ENCODE measurements around the gene IFITM2.
"Not testable (repeated sequence)": the region's sequence is repeated elsewhere in the genome, so short reads cannot be mapped to it uniquely, and the experiment has no call there.

IFITM2 gene

DNA sequence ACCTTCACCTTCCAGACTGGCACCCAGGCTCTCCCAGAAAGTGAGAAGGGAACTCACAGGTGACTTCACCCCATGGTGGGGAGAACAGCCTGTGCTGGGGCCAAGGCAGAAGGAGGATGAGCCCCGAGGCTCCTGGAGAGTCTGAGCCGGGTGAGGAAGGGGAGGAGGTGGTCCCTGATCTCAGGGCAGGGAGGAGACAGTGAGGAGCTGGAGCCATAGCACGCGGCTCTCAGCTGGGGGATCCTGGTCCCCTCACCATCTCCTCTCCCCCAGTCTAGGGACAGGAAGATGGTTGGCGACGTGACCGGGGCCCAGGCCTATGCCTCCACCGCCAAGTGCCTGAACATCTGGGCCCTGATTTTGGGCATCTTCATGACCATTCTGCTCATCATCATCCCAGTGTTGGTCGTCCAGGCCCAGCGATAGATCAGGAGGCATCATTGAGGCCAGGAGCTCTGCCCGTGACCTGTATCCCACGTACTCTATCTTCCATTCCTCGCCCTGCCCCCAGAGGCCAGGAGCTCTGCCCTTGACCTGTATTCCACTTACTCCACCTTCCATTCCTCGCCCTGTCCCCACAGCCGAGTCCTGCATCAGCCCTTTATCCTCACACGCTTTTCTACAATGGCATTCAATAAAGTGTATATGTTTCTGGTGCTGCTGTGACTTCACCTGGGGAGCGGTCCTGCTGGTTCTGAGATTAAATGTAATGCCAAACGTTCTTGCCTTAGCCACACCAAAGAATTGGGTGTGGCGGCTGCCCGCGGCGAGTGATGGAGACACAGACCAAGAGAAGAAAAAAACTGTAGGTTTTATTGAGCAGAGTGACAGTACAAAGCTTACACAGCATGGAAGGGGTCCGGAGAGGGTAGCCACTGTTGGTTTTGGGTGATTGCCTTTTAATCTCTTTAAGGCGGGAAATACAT is 1.4 kb downstream of the IFITM2 start:
- not testable (repeated sequence) for DNase-seq (ENCODE audit: low read depth)

DNA sequence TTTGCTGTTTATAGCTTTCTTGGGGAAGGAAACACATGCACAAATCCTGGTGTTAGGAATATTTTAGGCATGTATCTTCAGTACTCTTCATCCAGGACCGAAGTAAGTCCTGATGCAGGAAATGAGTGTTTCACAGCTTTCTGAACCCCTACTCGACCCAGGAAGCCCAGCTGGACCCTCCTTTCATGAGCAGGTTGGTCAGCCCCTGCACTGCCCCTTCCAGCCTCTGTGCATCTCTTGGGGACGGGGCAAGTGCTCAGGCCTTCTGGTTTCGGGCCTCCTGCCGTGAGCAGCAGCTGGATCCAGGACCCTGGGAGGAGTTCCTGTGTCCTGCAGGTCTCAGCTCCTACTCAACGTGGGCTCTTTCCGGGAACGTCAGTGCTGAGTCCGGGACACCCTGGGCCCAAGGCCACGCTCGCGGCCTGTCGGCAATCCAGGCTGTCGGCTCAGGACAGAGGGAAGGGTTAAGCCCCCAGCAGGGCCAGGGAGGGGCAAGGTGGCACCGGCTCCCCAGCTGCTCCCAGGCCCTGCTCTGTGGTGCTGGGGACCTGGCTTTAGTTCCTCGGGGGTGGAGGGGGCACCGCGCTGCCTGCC is 2.5 kb downstream of the IFITM2 start:
- not testable (repeated sequence) for DNase-seq (ENCODE audit: low read depth)

DNA sequence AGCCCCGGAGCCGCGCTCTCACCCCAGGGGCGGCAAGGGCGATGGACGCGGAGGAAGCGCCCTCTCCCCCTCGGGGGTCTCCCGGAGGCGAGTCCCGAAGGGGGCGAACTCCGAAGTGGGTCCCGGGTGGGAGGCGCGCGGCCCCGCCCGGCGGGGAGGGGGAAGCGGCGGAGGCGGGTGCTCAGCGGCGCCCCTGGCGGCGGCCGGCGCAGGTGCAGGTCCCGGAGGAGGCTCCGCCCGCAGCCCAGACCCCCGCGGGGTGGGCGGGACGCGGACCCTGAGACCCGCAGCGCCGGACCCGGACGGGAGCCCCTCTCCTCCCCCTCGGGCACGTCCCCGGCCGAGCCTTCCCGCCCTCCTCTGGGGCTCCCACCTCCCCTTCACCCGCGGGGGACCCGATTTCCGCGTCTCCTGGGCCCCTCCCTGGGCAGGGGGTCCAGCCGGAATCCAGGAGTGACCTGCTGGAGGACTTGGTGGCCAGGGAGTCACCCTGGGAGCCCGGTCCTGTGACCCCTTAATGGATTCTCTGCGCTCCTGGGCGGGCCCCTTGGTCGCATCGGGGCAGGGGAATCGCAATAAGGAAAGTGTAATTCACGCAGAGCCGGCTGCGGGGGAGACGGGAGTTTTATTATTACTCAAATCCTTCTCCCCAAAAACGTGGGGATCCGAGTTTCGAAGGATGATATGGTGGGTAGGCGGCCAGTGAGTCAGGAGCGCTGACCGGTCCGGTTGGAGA is 3.6 kb downstream of the IFITM2 start:
- not testable (repeated sequence) for DNase-seq (ENCODE audit: low read depth)

DNA sequence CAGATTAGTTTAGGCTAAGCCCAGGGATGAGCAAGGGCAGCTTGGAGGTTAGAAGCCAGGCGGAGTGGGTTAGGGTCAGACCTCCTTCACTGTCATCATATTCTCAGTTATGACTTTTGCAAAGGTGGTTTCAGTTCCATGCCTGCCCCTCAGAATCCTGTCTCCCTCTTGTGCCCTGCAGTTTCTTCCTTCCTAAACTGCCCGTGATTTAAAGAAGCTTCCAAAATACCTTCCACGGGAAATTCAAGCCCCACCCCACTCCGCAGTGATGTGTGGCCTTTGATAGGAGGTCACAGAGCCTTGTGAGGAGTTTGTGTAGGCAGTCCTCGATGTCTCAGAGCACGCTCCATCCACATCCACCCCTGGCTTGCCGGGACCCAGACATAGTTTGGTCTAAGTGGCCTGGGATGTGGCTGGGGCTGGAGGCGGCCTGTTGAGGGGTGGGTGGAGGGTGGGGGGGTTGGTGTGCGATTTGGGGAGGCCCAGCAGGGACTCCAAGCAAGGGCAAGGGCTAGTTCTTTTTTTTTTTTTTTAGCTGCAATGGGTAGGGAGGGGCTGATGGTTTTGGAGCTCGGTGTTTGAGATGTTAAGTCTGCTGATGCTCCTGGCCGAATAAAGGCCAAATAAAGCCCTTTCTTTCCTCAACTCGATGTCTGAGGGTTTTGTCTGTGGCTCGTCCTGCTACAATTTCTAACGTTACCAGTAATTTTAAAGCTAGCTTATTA is 4.6 kb downstream of the IFITM2 start:
- DNase-seq (ENCODE audit: low read depth), result no peak

DNA sequence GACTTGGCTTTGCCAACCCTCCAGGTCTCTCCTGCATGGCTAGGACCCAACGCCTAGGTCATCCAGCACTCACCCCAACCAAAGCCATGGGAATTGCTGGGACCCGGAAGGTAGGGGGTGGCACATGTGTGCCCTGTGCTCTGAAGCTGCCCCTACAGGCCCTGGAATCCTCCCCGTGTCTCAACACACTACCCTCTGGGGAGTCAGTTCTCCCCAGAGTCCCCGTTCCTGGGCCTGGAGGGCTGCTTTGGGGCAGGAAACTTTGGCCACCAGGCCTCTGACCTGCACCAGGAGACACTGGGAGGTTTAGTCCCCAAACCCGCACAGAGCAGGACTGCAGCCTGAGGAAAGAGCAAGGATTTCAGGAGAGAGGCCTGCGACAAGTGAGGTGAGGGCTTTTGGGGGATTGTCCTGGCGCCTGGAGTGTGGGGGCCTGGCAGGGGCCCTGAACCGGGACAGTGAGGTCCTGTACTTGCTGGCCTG is 5.7 kb downstream of the IFITM2 start:
- no peak for DNase-seq (ENCODE audit: low read depth)

DNA sequence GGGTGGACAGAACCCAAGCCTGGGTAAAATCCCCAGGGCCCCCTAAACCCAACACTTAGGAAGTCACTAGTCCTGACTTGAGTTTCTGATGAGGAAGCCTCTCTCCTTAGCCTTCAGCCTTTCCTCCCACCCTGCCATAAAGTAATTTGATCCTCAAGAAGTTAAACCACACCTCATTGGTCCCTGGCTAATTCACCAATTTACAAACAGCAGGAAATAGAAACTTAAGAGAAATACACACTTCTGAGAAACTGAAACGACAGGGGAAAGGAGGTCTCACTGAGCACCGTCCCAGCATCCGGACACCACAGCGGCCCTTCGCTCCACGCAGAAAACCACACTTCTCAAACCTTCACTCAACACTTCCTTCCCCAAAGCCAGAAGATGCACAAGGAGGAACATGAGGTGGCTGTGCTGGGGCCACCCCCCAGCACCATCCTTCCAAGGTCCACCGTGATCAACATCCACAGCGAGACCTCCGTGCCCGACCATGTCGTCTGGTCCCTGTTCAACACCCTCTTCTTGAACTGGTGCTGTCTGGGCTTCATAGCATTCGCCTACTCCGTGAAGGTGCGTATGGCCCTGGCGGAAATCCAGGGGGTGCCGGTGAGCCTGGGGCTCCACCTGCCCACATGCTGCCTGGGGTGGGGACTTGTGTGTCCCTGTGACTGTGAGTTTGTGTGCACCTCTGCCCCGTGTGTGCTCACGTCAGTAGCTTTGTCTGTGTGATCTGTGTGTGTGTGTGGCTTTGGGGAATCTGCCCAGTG is 6.4 kb downstream of the IFITM2 start, which contains the start of gene IFITM1:
Gene IFITM1, plus strand, starts transcription at position 254 of the 767 bp plus-strand sequence. Its CDS starts 131 bp downstream, at position 385.
- DNase-seq (ENCODE audit: low read depth), result peak; percentile 83

DNA sequence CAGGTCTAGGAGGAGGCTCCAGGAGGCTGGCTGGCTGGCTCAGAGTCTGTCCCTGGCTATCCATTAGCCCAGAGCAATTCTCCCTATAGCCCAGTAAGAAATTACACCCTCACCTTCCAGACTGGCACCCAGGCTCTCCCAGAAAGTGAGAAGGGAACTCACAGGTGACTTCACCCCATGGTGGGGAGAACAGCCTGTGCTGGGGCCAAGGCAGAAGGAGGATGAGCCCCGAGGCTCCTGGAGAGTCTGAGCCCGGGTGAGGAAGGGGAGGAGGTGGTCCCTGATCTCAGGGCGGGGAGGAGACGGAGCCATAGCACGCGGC is 6.9 kb downstream of the IFITM2 start:
- not testable (repeated sequence) for DNase-seq (ENCODE audit: low read depth)

DNA sequence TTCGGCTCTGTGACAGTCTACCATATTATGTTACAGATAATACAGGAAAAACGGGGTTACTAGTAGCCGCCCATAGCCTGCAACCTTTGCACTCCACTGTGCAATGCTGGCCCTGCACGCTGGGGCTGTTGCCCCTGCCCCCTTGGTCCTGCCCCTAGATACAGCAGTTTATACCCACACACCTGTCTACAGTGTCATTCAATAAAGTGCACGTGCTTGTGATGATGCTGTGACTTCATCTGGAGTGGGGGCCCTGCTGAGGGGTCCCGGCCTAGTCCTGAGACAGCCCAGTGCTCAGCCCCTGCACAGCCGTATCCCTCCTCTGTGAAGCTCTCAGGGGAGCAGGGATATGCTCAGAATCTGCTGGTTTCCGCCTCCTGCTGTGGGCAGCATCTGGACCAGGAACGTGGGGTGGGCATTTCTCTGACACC is 7.5 kb downstream of the IFITM2 start:
- no peak for DNase-seq (ENCODE audit: low read depth)

DNA sequence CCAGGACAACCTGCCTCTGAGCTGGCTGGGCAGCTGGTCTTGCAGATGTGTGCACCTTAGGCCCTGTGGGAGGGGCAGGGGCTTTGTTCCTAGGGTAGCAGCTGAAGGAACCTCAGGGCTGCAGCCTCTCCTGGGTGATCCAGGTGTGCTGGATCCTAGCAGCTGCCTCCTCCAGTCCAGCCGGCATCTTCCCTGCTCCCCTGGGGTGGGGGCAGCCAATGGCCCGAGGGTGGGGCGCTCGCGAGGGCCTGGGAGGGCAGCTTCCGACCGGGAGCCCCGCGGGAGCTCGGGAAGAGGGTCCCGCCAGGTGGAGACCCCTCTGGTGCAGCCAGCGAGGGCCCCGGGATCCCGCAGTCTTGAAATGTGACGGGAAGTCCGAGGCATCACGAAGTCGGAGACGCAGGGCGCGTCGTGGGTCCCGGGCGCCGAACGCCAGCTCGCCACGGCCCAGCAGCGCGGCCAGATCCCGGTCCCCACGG is 7.9 kb downstream of the IFITM2 start:
- DNase-seq (ENCODE audit: low read depth), result no peak

DNA sequence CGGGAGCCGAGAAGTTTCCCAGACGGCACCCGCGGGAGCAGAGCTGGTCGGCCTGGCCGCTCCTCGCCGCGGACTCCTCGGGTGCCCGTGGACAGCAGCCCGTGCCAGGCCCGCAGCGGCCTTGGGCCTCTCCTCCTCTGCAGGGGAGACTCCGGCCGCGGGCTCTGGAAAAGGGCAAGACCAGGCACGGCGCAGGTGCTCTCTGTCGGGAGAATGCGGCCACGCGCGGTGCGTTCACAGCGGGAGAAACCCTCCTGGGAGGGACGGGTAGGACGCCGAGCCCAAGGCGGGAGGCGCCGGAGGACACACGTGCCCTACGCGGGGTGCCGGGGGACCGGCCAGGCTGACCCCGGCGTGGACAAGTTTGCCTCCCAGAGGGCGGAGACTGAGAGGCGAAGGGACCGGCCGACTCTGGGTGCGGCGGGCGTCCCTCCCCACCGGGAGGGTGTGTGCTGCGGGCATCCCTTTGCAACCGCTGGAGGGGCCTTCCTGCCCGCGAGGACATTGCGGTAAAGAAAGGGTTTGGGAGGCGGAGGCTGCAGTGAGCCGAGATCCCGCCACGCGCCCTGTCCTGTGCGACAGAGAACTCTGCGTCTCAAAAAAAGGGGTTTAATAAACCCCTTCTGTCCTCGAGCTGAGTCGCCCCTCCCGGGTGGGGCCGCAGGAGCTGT is 8.6 kb downstream of the IFITM2 start:
- no peak for DNase-seq (ENCODE audit: low read depth)

DNA sequence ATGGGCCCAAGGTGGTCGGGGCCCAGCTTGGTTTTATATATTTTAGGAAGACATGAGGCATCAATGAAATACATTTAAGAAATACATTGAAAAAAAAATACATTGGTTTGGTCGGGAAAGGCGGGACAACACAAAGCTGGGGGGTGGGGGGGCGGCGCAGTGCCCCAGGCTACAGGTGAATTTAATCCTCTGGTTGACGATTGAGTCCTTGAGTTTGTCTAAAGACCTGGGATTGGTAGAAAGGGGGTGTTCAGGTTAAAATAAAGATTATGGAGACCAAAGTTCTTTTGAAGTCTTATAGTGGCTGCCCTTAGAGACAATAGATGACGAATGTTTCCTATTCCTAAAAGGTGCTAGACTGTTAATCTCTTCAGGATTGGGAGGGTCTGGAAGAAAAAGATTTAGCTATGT is 9.3 kb downstream of the IFITM2 start:
- no peak for DNase-seq (ENCODE audit: low read depth)

DNA sequence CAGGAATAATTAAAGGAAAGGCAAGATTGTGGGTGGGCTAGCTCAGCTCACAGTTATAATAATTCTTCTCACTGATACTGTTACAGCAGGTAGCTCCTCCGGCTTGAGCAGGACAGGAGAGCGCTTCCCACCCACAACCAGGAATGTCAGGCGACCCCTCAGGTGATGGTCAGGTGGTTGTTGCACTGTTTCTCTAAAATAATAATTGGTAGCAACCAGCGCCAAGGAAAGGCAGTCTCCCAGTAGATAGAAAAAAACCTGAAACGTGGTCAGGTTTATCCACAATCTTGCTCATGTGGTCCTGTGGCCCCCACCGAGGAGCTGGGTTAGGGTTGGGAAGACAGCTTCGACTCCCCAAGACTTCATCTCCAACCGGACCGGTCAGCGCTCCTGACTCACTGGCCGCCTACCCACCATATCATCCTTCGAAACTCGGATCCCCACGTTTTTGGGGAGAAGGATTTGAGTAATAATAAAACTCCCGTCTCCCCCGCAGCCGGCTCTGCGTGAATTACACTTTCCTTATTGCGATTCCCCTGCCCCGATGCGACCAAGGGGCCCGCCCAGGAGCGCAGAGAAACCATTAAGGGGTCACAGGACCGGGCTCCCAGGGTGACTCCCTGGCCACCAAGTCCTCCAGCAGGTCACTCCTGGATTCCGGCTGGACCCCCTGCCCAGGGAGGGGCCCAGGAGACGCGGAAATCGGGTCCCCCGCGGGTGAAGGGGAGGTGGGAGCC is 10.2 kb downstream of the IFITM2 start:
- DNase-seq (ENCODE audit: low read depth), result not testable (repeated sequence)

DNA sequence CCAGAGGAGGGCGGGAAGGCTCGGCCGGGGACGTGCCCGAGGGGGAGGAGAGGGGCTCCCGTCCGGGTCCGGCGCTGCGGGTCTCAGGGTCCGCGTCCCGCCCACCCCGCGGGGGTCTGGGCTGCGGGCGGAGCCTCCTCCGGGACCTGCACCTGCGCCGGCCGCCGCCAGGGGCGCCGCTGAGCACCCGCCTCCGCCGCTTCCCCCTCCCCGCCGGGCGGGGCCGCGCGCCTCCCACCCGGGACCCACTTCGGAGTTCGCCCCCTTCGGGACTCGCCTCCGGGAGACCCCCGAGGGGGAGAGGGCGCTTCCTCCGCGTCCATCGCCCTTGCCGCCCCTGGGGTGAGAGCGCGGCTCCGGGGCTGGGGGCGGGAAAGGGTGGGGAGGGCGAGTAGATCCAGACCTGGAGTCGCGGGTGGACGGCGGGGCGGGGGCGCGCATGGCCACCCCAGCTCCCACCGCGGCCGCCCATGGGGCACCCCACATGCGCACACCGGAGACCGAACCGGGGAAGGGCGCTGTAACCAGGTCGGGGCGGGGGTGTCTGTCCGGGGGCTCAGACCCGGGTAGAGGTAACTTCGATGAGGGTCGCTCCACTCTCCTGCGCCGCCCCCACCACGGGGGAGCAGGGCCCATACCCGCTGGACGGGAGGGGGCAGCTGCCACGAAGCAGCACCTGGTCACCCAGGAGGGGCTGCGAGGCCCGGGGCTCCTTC is 10.9 kb downstream of the IFITM2 start:
- not testable (repeated sequence) for DNase-seq (ENCODE audit: low read depth)

DNA sequence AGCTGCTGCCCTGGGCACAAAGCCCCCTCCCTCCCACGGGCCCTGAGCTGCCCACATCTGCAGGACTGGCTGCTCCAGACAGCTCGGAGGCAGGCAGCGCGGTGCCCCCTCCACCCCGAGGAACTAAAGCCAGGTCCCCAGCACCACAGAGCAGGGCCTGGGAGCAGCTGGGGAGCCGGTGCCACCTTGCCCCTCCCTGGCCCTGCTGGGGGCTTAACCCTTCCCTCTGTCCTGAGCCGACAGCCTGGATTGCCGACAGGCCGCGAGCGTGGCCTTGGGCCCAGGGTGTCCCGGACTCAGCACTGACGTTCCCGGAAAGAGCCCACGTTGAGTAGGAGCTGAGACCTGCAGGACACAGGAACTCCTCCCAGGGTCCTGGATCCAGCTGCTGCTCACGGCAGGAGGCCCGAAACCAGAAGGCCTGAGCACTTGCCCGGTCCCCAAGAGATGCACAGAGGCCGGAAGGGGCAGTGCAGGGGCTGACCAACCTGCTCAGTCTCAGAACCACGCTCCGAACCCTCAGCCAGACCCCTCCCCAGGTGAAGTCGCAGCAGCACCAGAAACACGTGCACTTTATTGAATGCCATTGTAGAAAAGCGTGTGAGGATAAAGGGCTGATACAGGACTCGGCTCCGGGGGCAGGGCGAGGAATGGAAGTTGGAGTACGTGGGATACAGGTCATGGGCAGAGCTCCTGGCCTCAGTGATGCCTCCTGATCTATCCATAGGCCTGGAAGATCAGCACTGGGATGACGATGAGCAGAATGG is 11.7 kb downstream of the IFITM2 start:
- not testable (repeated sequence) for DNase-seq (ENCODE audit: low read depth)

DNA sequence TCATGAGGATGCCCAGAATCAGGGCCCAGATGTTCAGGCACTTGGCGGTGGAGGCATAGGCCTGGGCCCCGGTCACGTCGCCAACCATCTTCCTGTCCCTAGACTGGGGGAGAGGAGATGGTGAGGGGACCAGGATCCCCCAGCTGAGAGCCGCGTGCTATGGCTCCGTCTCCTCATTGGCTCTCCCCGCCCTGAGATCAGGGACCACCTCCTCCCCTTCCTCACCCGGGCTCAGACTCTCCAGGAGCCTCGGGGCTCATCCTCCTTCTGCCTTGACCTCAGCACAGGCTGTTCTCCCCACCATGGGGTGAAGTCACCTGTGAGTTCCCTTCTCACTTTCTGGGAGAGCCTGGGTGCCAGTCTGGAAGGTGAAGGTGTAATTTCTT is 12.3 kb downstream of the IFITM2 start:
- DNase-seq (ENCODE audit: low read depth), result not testable (repeated sequence)

DNA sequence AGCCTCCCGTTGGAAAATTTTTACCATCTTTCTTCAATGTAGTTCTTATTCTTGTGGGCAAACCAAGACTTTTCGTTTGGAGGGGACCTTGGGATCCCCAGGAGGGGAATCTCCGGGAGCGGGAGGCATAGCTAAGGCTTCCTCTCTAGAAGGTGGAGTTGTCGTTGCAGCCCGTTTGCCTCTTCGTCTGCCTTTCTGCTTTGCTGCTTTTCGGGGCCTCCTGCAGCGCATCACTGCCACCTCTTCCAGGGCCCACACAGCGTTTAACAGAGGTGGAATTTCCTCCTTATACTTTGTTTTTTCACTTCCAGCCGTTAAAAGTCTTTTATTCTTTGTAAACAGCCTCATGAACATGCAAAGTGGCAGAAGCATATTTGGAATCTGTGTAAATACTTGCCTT is 16.5 kb downstream of the IFITM2 start:
- no peak for DNase-seq (ENCODE audit: low read depth)

DNA sequence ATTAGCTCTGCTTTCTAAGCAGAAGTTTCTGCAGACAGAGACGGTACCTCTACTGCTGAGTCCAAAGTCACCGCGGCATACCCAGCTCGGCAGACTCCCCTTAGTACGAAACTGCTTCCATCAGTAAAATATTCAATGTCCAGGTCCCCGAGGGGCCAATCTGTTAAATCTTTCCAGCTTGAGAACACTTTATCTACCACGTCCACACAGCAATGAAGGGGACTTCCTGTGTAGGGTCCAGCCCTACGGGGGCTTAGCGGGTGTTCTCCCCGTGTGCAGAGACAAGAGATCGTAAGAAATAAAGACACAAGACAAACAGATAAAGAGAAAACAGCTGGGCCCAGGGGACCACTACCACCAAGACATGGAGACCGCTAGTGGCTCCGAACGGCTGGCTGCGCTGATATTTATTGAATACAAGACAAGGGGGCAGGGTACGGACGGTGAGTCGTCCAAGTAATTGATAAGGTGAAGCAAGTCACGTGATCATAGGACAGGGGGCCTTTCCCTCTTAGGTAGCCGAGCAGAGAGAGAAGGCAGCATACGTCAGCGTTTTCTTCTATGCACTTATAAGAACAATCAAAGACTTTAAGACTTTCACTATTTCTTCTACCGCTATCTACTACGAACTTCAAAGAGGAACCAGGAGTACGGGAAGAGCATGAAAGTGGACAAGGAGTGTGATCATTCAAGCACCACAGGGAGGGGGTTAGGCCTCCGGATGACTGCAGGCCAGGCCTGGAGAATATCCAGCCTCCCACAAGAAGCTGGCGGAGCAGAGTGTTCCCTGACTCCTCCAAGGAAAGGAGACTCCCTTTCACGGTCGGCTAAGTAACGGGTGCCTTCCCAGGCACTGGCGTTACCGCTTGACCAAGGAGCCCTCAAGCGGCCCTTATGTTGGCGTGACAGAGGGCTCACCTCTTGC is 17.2 kb downstream of the IFITM2 start:
- DNase-seq (ENCODE audit: low read depth), result not testable (repeated sequence)
